HepG2 (cell line): ENCODE measurements around the gene RBM47. TPM values are rescaled to one million over a fixed set of nuclear protein-coding genes. Genes with fewer than 3 reads are reported as not detected.

Source experiments
- ATAC-seq: fragments of 200-7000 bp; cut with Tn5 transposase; 3 replicates; pipeline ENCODE4 v1.9.1; 2020; ENCODE audit warnings: mild to moderate bottlenecking, moderate library complexity
- BruUV-seq: library from RNA; stranded (reverse); fragments of 400-500 nt; replicated peaks from 2 replicates; lab custom pipeline; 2021; lab: Mats Ljungman, UMichigan
- CTCF ChIA-PET: fragments of 300-600 bp; formaldehyde crosslinking; extraction: SDS; loops from one replicate; lab custom pipeline; 2021; ENCODE audit warnings: low total read pairs, inconsistent platforms, low intra/inter-chr PET ratio; lab: Yijun Ruan, JAX
- POLR2A ChIA-PET: fragments of 350-600 bp; sonication (Branson Sonifier 250); formaldehyde crosslinking; loops from one replicate; lab custom pipeline; 2020; ENCODE audit warnings: antibody characterized with exemption, inconsistent platforms; lab: Yijun Ruan, JAX
- DNase-seq: peaks from one replicate; pipeline ENCODE4 v3.0.0-alpha.2; 2015; ENCODE audit warnings: low spot score
- FAIRE-seq: peaks from 3 replicates; lab custom pipeline; 2011; peaks lifted over from hg19 to GRCh38; lab: Jason Lieb, UNC
- H2AFZ ChIP-seq: one replicate; pipeline ENCODE4 v1.6.1; 2011; ENCODE audit warnings: low read length, inconsistent platforms
- H3K27ac ChIP-seq: fragments of 300-600 bp; 3 replicates; pipeline ENCODE4 v1.8.0; 2011; ENCODE audit warnings: mixed run types, mild to moderate bottlenecking, mixed read lengths, low read length, inconsistent platforms; ENCODE audit not compliant: insufficient read depth; ENCODE audit errors: extremely low read length
- H3K27me3 ChIP-seq, 2 experiments: fragments of 200-600 bp in 1 of 2; 2 replicates in 1 of 2; 3 replicates in 1 of 2; pipeline versions ENCODE4 v1.6.0 to v1.8.0; 2011; ENCODE audit warnings: low read length in 2 of 2, mild to moderate bottlenecking in 2 of 2, moderate library complexity in 2 of 2, inconsistent platforms in 1 of 2; ENCODE audit not compliant: insufficient read depth in 2 of 2, control insufficient read depth in 1 of 2
- H3K36me3 ChIP-seq, 2 experiments: fragments of 200-600 bp in 1 of 2; replicated peaks in 1 of 2; 2 replicates in 1 of 2; 3 replicates in 1 of 2; pipeline versions ENCODE4 v1.5.1 to v1.8.0; 2011; ENCODE audit warnings: low read length in 2 of 2, inconsistent platforms in 1 of 2; ENCODE audit not compliant: insufficient read depth in 2 of 2, control insufficient read depth in 1 of 2
- H3K4me1 ChIP-seq: 2 replicates; pipeline ENCODE4 v1.5.1; 2012; ENCODE audit warnings: low read length, inconsistent platforms; ENCODE audit not compliant: insufficient read depth
- H3K4me2 ChIP-seq: 2 replicates; pipeline ENCODE4 v1.6.0; 2011; ENCODE audit warnings: low read depth, low read length, inconsistent platforms
- H3K4me3 ChIP-seq, 3 experiments: fragments of 200-600 bp in 1 of 3; sonication (generic), shearing (Covaris generic) in 1 of 3; replicated peaks in 1 of 3; 2 replicates each; pipeline ENCODE4 v1.5.1; 2011 to 2016; ENCODE audit warnings: low read length in 3 of 3, inconsistent platforms in 2 of 3, low read depth in 2 of 3, mild to moderate bottlenecking in 2 of 3, control low read depth in 1 of 3, mixed read lengths in 1 of 3; ENCODE audit not compliant: insufficient read depth in 1 of 3
- H3K79me2 ChIP-seq: one replicate; pipeline ENCODE4 v1.6.1; 2011; ENCODE audit warnings: low read length, inconsistent platforms; ENCODE audit not compliant: insufficient read depth
- H3K9ac ChIP-seq: 2 replicates; pipeline ENCODE4 v1.6.0; 2011; ENCODE audit warnings: mild to moderate bottlenecking, low read depth, low read length, inconsistent platforms; ENCODE audit not compliant: insufficient read depth
- H3K9me3 ChIP-seq: 2 replicates; pipeline ENCODE4 v1.5.1; 2012; ENCODE audit warnings: mild to moderate bottlenecking, low read length
- H4K20me1 ChIP-seq: 2 replicates; pipeline ENCODE4 v1.6.0; 2011; ENCODE audit warnings: inconsistent platforms, mild to moderate bottlenecking, low read length, moderate library complexity; ENCODE audit not compliant: insufficient read depth
- ARID5B ChIP-seq: IDR thresholded peaks from 2 replicates; pipeline ENCODE4 v1.4.0; 2020; ENCODE audit warnings: mild to moderate bottlenecking, missing genetic modification reagents
- BHLHE40 ChIP-seq: IDR thresholded peaks from 2 replicates; pipeline ENCODE4 v1.6.1; 2011; ENCODE audit warnings: low read length, improper control_type of control experiment
- CEBPG ChIP-seq: IDR thresholded peaks from 2 replicates; pipeline ENCODE4 v1.6.1; 2016
- ELF1 ChIP-seq: sonication (generic); formaldehyde crosslinking; IDR thresholded peaks from 2 replicates; pipeline ENCODE4 v1.4.0; 2020; ENCODE audit warnings: missing genetic modification reagents
- FOSL2 ChIP-seq: sonication (generic); formaldehyde crosslinking; IDR thresholded peaks from 2 replicates; pipeline ENCODE4 v1.4.0; 2020; ENCODE audit warnings: missing genetic modification reagents
- HMG20A ChIP-seq: IDR thresholded peaks from 2 replicates; pipeline ENCODE4 v1.6.1; 2016; ENCODE audit warnings: borderline replicate concordance
- KAT8 ChIP-seq: IDR thresholded peaks from 2 replicates; pipeline ENCODE4 v1.6.1; 2016; ENCODE audit warnings: missing genetic modification reagents, missing compliant biosample characterization
- NONO ChIP-seq, 2 experiments: fragments of 450-650 bp in 1 of 2; sonication (generic) in 1 of 2; formaldehyde crosslinking in 1 of 2; IDR thresholded peaks in 1 of 2; conservative IDR thresholded peaks in 1 of 2; 2 replicates each; pipeline versions ENCODE4 v1.6.1 to v1.8.0; 2017 to 2022; ENCODE audit warnings: mild to moderate bottlenecking in 1 of 2, missing genetic modification reagents in 1 of 2, moderate library complexity in 1 of 2
- NR2F2 ChIP-seq: IDR thresholded peaks from 2 replicates; pipeline ENCODE4 v1.6.1; 2012; ENCODE audit warnings: low read depth, inconsistent platforms, borderline replicate concordance
- UBTF ChIP-seq: sonication (generic); formaldehyde crosslinking; IDR thresholded peaks from 2 replicates; pipeline ENCODE4 v1.4.0; 2020; ENCODE audit warnings: mild to moderate bottlenecking, missing genetic modification reagents
- YEATS4 ChIP-seq: sonication (generic); formaldehyde crosslinking; IDR thresholded peaks from 2 replicates; pipeline ENCODE4 v1.4.0; 2020; ENCODE audit warnings: missing genetic modification reagents, borderline replicate concordance
- ZGPAT ChIP-seq: IDR thresholded peaks from 2 replicates; pipeline ENCODE4 v1.6.1; 2016; ENCODE audit warnings: mild to moderate bottlenecking
- ZNF367 ChIP-seq: sonication (generic); formaldehyde crosslinking; IDR thresholded peaks from 2 replicates; pipeline ENCODE4 v1.4.0; 2020; ENCODE audit warnings: missing genetic modification reagents, borderline replicate concordance
- ZNF558 ChIP-seq: sonication (generic); formaldehyde crosslinking; IDR thresholded peaks from 2 replicates; pipeline ENCODE4 v1.9.0; 2022; ENCODE audit warnings: mild to moderate bottlenecking, missing genetic modification reagents, borderline replicate concordance
- ZNF570 ChIP-seq: sonication (generic); formaldehyde crosslinking; IDR thresholded peaks from 2 replicates; pipeline ENCODE4 v1.4.0; 2020; ENCODE audit warnings: mild to moderate bottlenecking, missing genetic modification reagents, borderline replicate concordance
- ZNF644 ChIP-seq: IDR thresholded peaks from 2 replicates; pipeline ENCODE4 v1.6.1; 2016; ENCODE audit warnings: low read depth
- ZNF891 ChIP-seq: sonication (generic); formaldehyde crosslinking; IDR thresholded peaks from 2 replicates; pipeline ENCODE4 v1.5.0; 2020; ENCODE audit warnings: mild to moderate bottlenecking, missing genetic modification reagents
- WGBS: methylation state at CpG from one replicate; pipeline ENCODE4 v1.1.6; 2017; ENCODE audit warnings: low lambda C conversion rate; 5-methylcytosine and 5-hydroxymethylcytosine counted together
- in situ Hi-C: cut with HindIII; loops from 2 replicates; pipeline ENCODE4 v1.10.0; 2017; ENCODE audit warnings: low pct_unique_long_range_greater_than_20kb; ENCODE audit not compliant: extremely low pct_ligation_motif_present
- intact Hi-C: fragments of 100-400 bp; cut with micrococcal nuclease; formaldehyde crosslinking; loops from one replicate; pipeline ENCODE4 v1.10.0; 2022; ENCODE audit not compliant: unreplicated experiment
- polyA plus RNA-seq, 8 experiments: library from polyadenylated mRNA; depleted of rRNA in 3 of 8; stranded (reverse) in 7 of 8; unstranded in 1 of 8; fragments of >200 nt; fragmentation: Illumina TruSeq in 4 of 8; extraction: Trizol in 4 of 8; gene quantifications; 2 replicates each; pipeline versions ENCODE4 v1.2.1 to v1.2.3, GENCODE V29; 2011 to 2016; ENCODE audit warnings: low read depth in 4 of 8, missing spikeins in 1 of 8, mixed read lengths in 1 of 8; ENCODE audit not compliant: insufficient read depth in 1 of 8
- total RNA-seq, 5 experiments: library from RNA; depleted of rRNA; stranded (reverse); fragments of >200 nt; fragmentation: Illumina TruSeq; extraction: Trizol; gene quantifications; 2 replicates each; pipeline ENCODE4 v1.2.3, GENCODE V29; 2016; ENCODE audit warnings: low read depth in 1 of 5

RBM47 gene
- total and polyA plus RNA-seq, 2 of the 13 experiments (the other 11 are each of a cell fraction or from before 2014, with no cell fraction given): 1.2 to 2.5 TPM

- Histone ChIP-seq H4K20me1 (no peaks in the 10 kb centered on the region), H3K9me3 (no peaks in the 10 kb centered on the region), H3K4me2 (no peak overlapping the region), H3K4me3 (no peak overlapping the region), H3K79me2 (no peaks in the 10 kb centered on the region), H3K27me3 (peaks cover 0 to 12% of the 10 kb centered on the region in 2 experiments; a peak in 1 of 5 replicates), H2AFZ (no peak overlapping the region), H3K27ac (no peak overlapping the region), H3K4me1 (peaks cover 13% of the 10 kb centered on the region), H3K36me3 (no peaks in the 10 kb centered on the region), H3K9ac (no peak overlapping the region)
- intact Hi-C loops (no loop called here), in situ Hi-C loops (no loop called here)
- peak; percentile 60 for DNase-seq
- ATAC-seq: peak; percentile 59
- WGBS: 50% methylated on average over 13 of the region's 13 CpGs
- CTCF ChIA-PET: no interaction called here
- FAIRE-seq: no peak
- BruUV-seq: no TSS peak
- POLR2A ChIA-PET: interaction anchor here (1.0 kb wide), 1 partner anchor 45 kb away, joined by 4 read pairs; no protein-coding TSS in a partner anchor
- TF ChIP-seq ZNF891: no peak
- no peak for TF ChIP-seq YEATS4
- TF ChIP-seq UBTF: no peak
- TF ChIP-seq ARID5B (CRISPR knock-in tag): peak; percentile 62
- no peak for TF ChIP-seq NONO (IDR thresholded peaks at IDR 0.05)
- no peak for TF ChIP-seq NONO (CRISPR knock-in tag; conservative IDR thresholded peaks at IDR 0.05)
- no peak for TF ChIP-seq ZNF570 (CRISPR knock-in tag)
- TF ChIP-seq ZNF644: peak; percentile 97
- TF ChIP-seq CEBPG: peak; percentile 94
- TF ChIP-seq ZGPAT (CRISPR knock-in tag): peak; percentile 39; the same call in 1 of the 2 replicates
- TF ChIP-seq FOSL2 (CRISPR knock-in tag): peak; percentile 93
- TF ChIP-seq ZNF367: no peak
- TF ChIP-seq ZNF558 (CRISPR knock-in tag): no peak
- TF ChIP-seq KAT8 (CRISPR knock-in tag): 0 out of 2 replicates have a peak, but pooled peaks have one; percentile 44
- TF ChIP-seq BHLHE40: peak; percentile 59
- TF ChIP-seq NR2F2: no peak
- peak; percentile 50 for TF ChIP-seq ELF1 (CRISPR knock-in tag)
- peak; percentile 46; the same call in 1 of the 2 replicates for TF ChIP-seq HMG20A (CRISPR knock-in tag)
These were observed 7.8 kb downstream of the RBM47 start for GRCh38 chr4:40621592-40622512.
